Measurements from ENCODE around the gene PLA2G2F.

The PLA2G2F gene

GRCh38 chr1:20189664-20190063, 50.5 kb downstream of the PLA2G2F start:
- no peak for DNase-seq (ENCODE audit: low spot score)

GRCh38 chr1:20190256-20191160, 51.4 kb downstream of the PLA2G2F start:
- DNase-seq (ENCODE audit: low spot score), result no peak

GRCh38 chr1:20191266-20191825, 52.2 kb downstream of the PLA2G2F start:
- DNase-seq (ENCODE audit: low spot score), result no peak

- DNase-seq (ENCODE audit: low spot score), result no peak
These were observed 53.2 kb downstream of the PLA2G2F start for GRCh38 chr1:20192364-20192763.

- DNase-seq (ENCODE audit: low spot score), result peak; percentile 67
These were observed 53.8 kb downstream of the PLA2G2F start for GRCh38 chr1:20192871-20193411.

GRCh38 chr1:20194224-20194623, 55.1 kb downstream of the PLA2G2F start:
- DNase-seq (ENCODE audit: low spot score), result no peak

GRCh38 chr1:20194757-20195461, 55.8 kb downstream of the PLA2G2F start:
- no peak for DNase-seq (ENCODE audit: low spot score)

GRCh38 chr1:20195462-20195780, 56.3 kb downstream of the PLA2G2F start:
- no peak for DNase-seq (ENCODE audit: low spot score)

- no peak for DNase-seq (ENCODE audit: low spot score)
These were observed 58.2 kb downstream of the PLA2G2F start for GRCh38 chr1:20197329-20197791.

GRCh38 chr1:20198296-20198695, 59.2 kb downstream of the PLA2G2F start:
- no peak for DNase-seq (ENCODE audit: low spot score)

- no peak for DNase-seq (ENCODE audit: low spot score)
These were observed 59.8 kb downstream of the PLA2G2F start for GRCh38 chr1:20198918-20199317.

- no peak for DNase-seq (ENCODE audit: low spot score)
These were observed 60.3 kb downstream of the PLA2G2F start for GRCh38 chr1:20199403-20199802.

- no peak for DNase-seq (ENCODE audit: low spot score)
These were observed 60.7 kb downstream of the PLA2G2F start for GRCh38 chr1:20199840-20200239.
